Kasumi-1 (cell line): ENCODE data around the gene EPHB4.
"Not testable (repeated sequence)": the region's sequence is repeated elsewhere in the genome, so short reads cannot be mapped to it uniquely, and the experiment has no call there.

Experiments used
- DNase-seq, 2 experiments: peaks; one replicate each; lab custom pipeline; 2025; lab: John Stamatoyannopoulos, UW

EPHB4 gene

DNA sequence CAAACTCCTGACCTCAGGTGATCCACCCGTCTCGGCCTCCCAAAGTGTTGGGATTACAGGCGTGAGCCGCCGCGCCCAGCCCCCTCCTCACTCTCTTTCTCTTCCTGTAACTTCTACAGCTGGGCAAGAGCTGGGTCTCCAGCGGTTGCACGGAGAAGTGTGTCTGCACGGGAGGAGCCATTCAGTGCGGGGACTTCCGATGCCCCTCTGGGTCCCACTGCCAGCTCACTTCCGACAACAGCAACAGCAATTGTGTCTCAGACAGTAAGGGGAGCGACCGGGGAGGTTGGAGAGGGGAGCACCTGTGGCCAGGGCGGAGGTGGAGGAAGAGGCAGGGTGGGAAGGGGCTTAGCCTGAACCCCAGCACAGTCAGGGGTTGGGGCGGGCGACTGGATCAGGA is 41.4 kb downstream of the EPHB4 start:
- no peak for DNase-seq

DNA sequence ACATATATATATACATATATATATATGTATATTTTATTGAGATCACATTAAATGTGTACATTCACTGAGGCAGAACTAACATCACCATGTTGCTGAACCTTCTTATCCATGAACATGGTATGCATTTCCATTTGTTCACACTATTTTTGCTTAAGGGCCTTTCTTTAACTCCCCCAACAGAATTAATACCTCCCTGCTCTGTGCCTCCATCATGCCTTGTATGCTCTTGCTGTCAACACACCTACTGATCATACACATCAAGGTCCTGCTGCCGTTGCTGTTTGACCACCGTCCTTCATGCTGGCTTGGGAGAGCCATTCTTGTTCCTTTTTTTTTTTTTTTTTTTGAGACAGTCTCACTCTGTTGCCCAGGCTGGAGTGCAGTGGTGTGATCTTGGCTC is 43.5 kb downstream of the EPHB4 start:
- DNase-seq = no peak

DNA sequence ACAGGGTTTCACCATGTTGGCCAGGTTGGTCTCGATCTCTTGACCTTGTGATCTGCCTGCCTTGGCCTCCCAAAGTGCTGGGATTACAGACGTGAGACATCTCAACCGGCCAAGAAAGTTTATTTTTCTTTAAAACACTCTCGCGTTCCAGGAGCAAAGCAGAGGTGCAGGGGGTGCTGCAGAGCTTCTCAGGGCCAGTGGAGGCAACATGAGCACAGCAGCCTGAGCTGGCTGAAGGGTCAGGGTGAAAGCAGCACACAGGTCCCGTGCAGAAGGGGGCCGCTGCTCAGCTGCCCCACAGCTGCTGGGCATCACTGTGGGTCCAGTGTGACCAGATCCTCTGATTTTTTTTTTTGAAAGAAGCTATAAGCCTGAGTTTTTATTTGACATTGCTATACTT is 46.1 kb downstream of the EPHB4 start:
- no peak for DNase-seq

DNA sequence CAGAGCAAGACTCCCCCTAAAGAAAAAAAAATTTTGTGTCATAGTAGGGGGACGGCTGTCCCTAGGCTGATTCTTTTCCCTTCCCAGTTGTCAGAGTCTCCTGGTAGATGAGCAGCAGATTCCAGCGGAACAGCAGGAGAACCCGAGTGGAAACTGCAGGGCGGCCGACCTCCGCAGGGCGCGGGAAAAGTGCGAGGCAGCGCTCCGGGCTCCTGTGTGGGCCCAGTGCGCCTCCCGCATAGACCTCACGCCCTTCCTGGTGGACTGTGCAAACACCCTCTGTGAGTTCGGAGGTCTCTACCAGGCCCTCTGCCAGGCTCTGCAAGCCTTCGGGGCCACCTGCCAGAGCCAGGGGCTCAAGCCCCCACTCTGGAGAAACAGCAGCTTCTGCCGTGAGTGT is 48.0 kb downstream of the EPHB4 start:
- DNase-seq = no peak

GRCh38 chr7:100778061-100778621 is 49.2 kb downstream of the EPHB4 start:
- no peak for DNase-seq

- DNase-seq = no peak
Observed at GRCh38 chr7:100773491-100773890, 53.8 kb downstream of the EPHB4 start.

DNA sequence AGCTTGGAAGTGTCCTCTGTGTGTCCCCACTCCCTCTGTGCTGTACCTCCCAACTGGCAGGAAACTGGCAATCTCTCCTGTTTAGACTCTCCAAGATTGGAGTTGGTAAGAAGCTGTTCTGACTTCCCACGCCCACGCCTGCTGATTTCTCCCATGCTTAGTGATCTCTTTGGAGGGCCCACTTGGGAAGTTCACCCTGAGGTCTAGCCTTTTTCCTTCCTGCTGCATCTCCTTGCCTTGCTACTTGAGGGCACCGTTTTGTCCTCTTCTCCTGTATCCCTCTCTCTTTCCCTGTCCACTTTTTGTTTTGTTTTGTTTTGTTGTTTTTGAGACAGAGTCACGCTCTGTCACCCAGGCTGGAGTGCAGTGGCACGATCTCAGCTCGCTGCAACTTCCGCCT is 58.5 kb downstream of the EPHB4 start:
- DNase-seq = no peak

- no peak for DNase-seq
Observed at GRCh38 chr7:100765250-100765649, 62.1 kb downstream of the EPHB4 start.

DNA sequence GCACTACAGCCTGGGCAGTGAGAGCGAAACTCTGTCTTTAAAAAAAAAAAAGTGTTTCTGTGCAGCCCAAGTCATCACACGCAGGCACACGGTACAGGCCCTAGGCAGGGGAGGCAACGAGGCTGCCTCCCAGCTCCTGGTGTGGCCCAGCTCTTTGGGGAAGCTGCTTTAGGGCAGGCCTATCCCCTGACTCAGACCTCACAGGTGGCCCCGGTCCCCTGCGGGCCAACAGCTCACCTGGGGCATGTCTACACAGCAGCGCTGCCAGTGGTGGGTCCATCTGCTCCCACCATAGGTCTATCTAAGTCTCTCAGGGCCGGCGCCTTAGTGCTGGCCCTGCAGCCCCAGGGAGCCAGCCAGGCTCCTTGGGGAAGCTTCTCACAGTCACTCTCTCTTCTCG is 62.5 kb downstream of the EPHB4 start:
- DNase-seq = no peak

- no peak for DNase-seq
Observed at GRCh38 chr7:100763556-100764140, 63.7 kb downstream of the EPHB4 start.

- DNase-seq = not testable (repeated sequence)
Observed at GRCh38 chr7:100762841-100763240, 64.5 kb downstream of the EPHB4 start.

GRCh38 chr7:100759357-100760171 is 67.8 kb downstream of the EPHB4 start:
- no peak for DNase-seq

- no peak for DNase-seq
Observed at GRCh38 chr7:100753750-100754149, 73.6 kb downstream of the EPHB4 start.

GRCh38 chr7:100752994-100753393 is 74.3 kb downstream of the EPHB4 start:
- no peak for DNase-seq
